HTERT RPE-1 (cell line): ENCODE data around the gene DNAJC3.
"Not testable (repeated sequence)": the region's sequence is repeated elsewhere in the genome, so short reads cannot be mapped to it uniquely, and the experiment has no call there.

Experiments used
- in situ Hi-C: fragments of 300-500 bp; cut with MboI; formaldehyde crosslinking; loops from 4 replicates; pipeline ENCODE4 v1.14.3; 2020; ENCODE audit warnings: low sequenced_read_pairs

DNAJC3 gene

GRCh38 chr13:95671597-95671996 is 5.3 kb upstream of the DNAJC3 start:
- in situ Hi-C loops = no loop called here

- in situ Hi-C loops = no loop called here
Measured at GRCh38 chr13:95676105-95676761, 706 bp upstream of the DNAJC3 start.

GRCh38 chr13:95677564-95678266 is 776 bp downstream of the DNAJC3 start:
- in situ Hi-C loops = no loop called here

DNA sequence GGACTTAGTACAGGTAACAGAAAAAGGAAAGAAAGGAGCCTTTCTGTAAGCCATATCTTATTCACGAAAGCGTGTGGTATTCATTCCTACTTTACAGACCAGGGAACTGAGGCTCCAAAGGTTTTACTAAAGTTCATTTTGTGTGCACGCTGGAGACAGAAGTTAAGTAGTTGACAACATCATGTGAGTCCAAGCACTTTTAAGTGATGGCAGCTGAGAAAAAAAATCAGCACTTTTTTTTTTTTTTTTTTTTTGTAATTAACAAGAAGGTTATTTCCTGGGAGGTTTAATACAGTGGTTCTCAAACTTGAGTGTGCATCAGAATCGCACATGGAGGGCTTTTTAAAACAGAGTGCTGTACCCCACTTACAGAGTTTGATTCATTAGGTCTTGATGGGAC is 2.0 kb downstream of the DNAJC3 start:
- in situ Hi-C loops = no loop called here

GRCh38 chr13:95679722-95680121 is 2.8 kb downstream of the DNAJC3 start:
- in situ Hi-C loops = no loop called here

DNA sequence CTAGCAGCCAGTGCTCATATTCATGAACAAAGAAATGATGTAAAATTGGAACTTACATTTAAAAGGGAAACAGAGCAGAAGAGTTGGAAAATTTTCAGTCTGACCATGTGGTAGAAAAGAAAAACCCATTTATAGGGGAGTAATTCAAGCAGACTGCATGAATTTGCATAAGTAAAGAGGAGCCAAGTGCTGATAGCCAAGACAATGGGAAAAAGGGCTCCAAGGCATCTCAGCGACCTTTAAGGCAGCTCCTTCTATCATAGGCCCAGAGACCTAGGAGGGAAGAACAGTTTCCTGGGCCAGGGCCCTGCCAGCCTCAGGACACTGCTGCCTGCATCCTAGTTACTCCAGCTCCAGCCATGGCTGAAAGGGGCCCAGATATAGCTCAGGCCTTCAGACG is 7.5 kb downstream of the DNAJC3 start:
- in situ Hi-C loops = no loop called here

GRCh38 chr13:95684960-95685359 is 8.0 kb downstream of the DNAJC3 start:
- in situ Hi-C loops = not testable (repeated sequence)

GRCh38 chr13:95689582-95689926 is 12.6 kb downstream of the DNAJC3 start:
- in situ Hi-C loops = no loop called here

DNA sequence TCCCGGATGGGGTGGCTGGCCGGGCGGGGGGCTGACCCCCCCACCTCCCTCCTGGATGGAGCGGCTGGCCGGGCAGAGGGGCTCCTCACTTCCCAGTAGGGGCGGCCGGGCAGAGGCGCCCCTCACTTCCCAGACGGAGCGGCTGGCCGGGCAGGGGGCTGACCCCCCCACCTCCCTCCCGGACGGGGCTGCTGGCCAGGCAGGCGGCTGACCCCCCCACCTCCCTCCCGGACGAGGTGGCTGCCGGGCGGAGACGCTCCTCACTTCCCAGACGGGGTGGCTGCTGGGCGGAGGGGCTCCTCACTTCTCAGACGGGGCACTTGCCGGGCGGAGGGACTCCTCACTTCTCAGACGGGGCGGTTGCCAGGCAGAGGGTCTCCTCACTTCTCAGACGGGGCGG is 14.0 kb downstream of the DNAJC3 start:
- in situ Hi-C loops = not testable (repeated sequence)

DNA sequence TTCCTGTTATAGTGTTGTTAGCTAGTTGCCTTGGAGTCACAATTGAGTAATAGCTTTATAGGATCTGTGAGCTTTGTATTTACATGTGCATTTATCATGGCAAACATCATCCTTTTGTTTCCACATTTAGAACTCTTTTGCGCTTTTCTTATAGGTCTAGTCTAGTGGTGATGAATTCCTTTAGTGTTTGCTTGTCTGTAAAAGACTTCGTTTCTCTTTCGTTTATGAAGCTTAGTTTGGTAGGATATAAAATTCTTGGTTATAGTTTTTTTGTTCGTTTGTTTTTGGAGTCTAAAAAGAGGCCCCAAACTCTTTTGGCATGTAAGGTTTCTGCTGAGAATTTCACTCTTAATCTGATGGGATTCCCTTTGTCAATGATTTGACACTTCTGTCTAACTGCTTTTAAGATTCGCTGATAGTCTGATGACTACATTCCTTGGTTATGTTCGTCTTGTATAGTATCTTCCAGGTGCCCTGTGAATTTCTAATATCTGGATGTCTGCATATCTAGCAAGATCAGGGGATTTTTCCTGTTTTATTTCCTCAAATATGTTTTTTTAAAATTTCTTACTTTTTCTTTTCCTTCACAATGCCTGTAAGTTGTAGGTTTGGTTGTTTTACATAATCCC is 20.2 kb downstream of the DNAJC3 start:
- in situ Hi-C loops = no loop called here

DNA sequence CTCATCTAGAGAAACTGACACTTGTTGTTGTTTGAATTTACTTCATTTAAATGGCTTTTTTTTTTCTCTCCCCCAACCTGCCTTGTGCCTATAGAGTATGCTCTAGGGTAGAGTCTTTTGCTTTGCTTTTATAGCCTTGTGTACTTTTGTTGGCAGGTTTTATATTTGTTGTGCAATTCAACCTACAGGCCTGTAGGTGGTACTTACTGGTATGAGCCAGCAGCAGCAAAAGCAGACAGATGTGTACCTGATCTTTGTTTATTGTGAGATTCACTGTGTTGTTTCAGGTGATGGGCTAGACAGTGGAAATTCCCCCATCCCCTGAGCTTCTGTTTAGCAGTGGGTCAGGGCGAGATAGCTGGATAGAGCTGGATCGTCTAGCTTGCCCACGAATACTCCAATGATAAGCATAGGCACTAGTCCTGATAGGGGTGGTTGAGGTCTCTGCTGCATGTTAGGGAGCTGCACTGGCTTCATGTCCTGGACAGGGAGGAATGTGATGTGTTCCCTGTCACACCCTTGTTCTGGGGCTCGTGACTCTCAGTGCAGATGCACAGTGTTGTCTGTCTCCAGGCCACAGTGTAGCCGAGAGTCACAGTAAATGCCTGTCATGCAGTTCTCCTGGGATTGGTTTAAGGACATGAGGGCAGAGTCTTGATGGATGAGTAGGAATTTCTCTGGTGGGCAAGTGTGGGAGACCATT is 21.3 kb downstream of the DNAJC3 start:
- in situ Hi-C loops = no loop called here

GRCh38 chr13:95703576-95703975 is 26.6 kb downstream of the DNAJC3 start:
- in situ Hi-C loops = no loop called here

- in situ Hi-C loops = no loop called here
Measured at GRCh38 chr13:95704510-95704909, 27.6 kb downstream of the DNAJC3 start.

- in situ Hi-C loops = no loop called here
Measured at GRCh38 chr13:95706356-95706755, 29.4 kb downstream of the DNAJC3 start.

DNA sequence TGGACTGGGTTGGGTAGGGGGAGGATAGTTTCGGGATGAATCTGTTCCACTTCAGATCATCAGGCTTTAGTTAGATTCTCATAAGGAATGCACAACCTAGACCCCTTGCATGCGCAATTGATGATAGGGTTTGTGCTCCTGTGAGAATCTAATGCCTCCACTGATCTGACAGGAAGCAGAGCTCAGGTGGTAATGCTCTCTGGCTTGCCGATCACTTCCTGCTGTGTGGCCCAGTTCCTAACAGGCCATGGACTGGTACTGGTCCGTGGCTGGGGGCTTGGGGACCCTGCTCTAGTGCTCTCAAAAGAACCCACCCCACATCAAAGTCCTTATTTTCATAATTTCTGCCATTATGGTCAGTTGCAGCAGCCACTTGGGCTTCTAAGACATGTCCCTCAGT is 30.1 kb downstream of the DNAJC3 start:
- in situ Hi-C loops = no loop called here

DNA sequence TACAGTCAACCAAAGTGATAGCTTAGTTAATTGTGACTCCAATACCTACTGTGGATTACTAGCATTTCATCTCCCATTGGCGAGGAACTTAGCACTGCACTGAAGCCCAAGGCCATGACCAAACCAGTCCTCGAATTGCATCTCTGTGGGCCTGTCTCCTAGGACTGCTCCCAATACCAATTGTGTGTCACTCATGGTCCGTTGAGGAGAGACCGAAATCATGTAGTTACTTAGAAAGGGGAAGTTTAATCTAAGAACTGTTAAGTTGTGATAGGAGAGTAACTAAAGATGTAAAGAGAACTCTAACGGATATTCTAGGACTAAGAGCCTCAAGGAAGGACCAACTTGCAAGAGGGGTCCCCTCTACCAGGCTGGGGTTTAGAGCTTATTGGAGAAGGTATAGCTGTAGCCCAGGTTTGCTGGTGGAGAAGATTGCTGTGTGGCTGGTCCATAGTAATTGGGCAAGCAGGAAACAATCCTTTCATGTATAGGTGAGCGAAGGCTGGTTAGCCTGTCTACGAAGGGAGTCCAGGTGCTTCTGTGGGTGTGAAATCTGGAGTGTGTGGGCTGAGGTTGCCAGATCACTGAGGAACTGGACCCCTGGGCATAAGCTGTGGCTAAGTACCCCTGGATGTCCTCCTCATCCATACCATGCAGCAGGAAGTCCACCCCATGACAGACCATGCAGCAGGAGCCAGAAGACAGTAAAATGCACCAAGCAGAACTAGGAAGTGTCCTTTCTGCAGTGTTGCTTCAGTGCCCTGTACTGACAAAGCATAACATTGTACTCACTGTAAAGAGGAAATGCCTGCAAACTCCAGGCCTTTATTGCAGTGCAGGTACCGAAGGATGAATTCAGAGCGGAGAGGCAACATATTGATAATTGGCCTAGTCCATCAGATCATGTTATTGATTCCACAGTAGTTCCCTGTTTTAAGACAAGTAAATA is 30.8 kb downstream of the DNAJC3 start:
- in situ Hi-C loops = no loop called here

- in situ Hi-C loops = no loop called here
Measured at GRCh38 chr13:95708391-95708774, 31.4 kb downstream of the DNAJC3 start.

DNA sequence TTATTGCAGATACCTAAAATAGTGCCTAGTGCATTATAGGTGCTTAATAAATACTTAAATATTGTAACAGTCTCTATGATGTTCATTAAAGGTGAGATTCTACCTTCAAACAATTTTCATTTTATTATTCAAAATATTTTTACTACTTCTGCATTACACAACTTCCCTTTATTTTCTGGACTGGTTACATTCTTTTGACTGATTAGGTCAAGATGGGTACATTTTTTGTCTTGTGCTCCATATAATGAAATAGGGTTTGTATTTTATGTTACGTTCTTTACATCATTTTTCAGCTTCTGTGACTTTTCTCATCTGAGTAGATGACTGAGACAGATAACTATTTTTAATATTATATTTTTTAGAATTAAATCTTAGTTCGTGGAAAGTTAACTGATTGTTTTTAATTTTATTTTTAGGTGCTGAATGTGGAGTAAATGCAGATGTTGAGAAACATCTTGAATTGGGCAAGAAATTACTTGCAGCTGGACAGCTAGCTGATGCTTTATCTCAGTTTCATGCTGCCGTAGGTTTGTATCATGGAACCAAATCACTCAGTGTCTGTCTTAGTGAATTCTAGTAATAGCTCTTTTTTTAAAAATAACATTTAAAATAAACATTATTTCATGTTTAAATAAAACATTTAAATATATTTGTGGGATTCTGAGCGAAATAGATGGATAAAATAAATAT is 32.0 kb downstream of the DNAJC3 start:
- in situ Hi-C loops = no loop called here

- in situ Hi-C loops = no loop called here
Measured at GRCh38 chr13:95710313-95710712, 33.4 kb downstream of the DNAJC3 start.

DNA sequence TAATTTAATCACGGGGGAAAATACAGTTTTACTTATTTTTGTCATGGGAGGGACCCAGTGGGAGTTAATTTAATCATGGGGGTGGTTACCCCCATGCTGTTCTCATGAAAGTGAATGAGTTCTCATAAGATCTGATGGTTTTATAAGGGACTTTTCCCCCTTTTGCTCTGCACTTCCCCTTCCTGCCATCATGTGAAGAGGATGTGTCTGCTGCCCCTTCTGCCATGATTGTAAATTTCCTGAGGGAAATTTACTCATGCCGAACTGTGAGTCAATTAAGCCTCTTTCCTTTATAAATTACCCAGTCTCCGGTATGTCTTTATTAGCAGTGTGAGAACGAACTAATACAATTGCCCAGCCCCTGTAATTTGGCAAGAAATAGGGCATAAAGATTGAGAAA is 35.9 kb downstream of the DNAJC3 start:
- in situ Hi-C loops = not testable (repeated sequence)
